ENCODE data around the gene CCDC201. TPM values are rescaled to one million over a fixed set of nuclear protein-coding genes. Genes with fewer than 3 reads are reported as not detected.

The CCDC201 gene
- total RNA-seq, 1 experiment from 2014 or later: not detected

GRCh38 chr7:45894665-45895062 lies 21.8 kb upstream of the CCDC201 start:
- no peaks in the 10 kb centered on the region for H3K9me3 ChIP-seq (ENCODE audit: control insufficient read depth, low read depth, low read length)
- H3K27me3 Mint-ChIP-seq (ENCODE audit: low read depth): peaks cover 49% of the 10 kb centered on the region
- no peaks in the 10 kb centered on the region for H3K36me3 Mint-ChIP-seq (ENCODE audit: insufficient read depth in 1 of 3, low read depth in 3 of 3)
- no peak overlapping the region for H3K23ac ChIP-seq (ENCODE audit: insufficient read length, low read depth, low read length)
- no peak overlapping the region for H3K27ac ChIP-seq (ENCODE audit: insufficient read length, low read depth, low read length)
- TF ChIP-seq, protein P1, sequence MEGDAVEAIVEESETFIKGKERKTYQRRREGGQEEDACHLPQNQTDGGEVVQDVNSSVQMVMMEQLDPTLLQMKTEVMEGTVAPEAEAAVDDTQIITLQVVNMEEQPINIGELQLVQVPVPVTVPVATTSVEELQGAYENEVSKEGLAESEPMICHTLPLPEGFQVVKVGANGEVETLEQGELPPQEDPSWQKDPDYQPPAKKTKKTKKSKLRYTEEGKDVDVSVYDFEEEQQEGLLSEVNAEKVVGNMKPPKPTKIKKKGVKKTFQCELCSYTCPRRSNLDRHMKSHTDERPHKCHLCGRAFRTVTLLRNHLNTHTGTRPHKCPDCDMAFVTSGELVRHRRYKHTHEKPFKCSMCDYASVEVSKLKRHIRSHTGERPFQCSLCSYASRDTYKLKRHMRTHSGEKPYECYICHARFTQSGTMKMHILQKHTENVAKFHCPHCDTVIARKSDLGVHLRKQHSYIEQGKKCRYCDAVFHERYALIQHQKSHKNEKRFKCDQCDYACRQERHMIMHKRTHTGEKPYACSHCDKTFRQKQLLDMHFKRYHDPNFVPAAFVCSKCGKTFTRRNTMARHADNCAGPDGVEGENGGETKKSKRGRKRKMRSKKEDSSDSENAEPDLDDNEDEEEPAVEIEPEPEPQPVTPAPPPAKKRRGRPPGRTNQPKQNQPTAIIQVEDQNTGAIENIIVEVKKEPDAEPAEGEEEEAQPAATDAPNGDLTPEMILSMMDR (conservative IDR thresholded peaks at IDR 0.05): no peak
- no peak overlapping the region for H3K14ac ChIP-seq (ENCODE audit: insufficient read depth, low read length)
- H4K5ac ChIP-seq (ENCODE audit: insufficient read length, low read depth, low read length): no peak overlapping the region
- H2AFZ ChIP-seq (ENCODE audit: low read length): no peak overlapping the region
- DNase-seq: no peak
- no peak overlapping the region for H3K27ac Mint-ChIP-seq
- no peak overlapping the region for H2BK120ac ChIP-seq (ENCODE audit: low read depth, low read length, poor library complexity, severe bottlenecking)
- H3K79me2 ChIP-seq (ENCODE audit: insufficient read depth, low read length): no peaks in the 10 kb centered on the region
- no peak overlapping the region for H3K9ac ChIP-seq (ENCODE audit: extremely low read depth, insufficient read length, low read length)
- H3K56ac ChIP-seq (ENCODE audit: insufficient read length, low read depth, low read length): no peak overlapping the region
- H3K4me3 Mint-ChIP-seq: no peak overlapping the region
- H3K79me1 ChIP-seq (ENCODE audit: insufficient read depth, low read depth, low read length, poor library complexity, severe bottlenecking): no peaks in the 10 kb centered on the region
- H2AK5ac ChIP-seq (ENCODE audit: insufficient read length, low read length): no peak overlapping the region
- no peak overlapping the region for H4K91ac ChIP-seq (ENCODE audit: insufficient read length, low read depth, low read length)
- peaks cover 4% of the 10 kb centered on the region; the same call in 1 of the 2 replicates for H3K27me3 ChIP-seq (ENCODE audit: insufficient read depth, low read length)
- H2BK12ac ChIP-seq (ENCODE audit: insufficient read length, low read depth, low read length): no peak overlapping the region
- peaks cover under 1% of the 10 kb centered on the region; the same call in 1 of the 2 replicates for H3K4me1 ChIP-seq (ENCODE audit: insufficient read depth, low read length)
- no peaks in the 10 kb centered on the region for H4K20me1 ChIP-seq (ENCODE audit: control insufficient read depth, insufficient read depth, insufficient read length)
- H3K4me1 Mint-ChIP-seq: peaks cover under 1 to 4% of the 10 kb centered on the region in 2 experiments
- H3K18ac ChIP-seq (ENCODE audit: insufficient read length, low read depth, low read length): no peak overlapping the region
- H3K4ac ChIP-seq (ENCODE audit: low read depth, low read length): no peak overlapping the region
- H3K23me2 ChIP-seq (ENCODE audit: insufficient read length, low read depth, low read length, poor library complexity, severe bottlenecking): no peaks in the 10 kb centered on the region
- H2BK5ac ChIP-seq (ENCODE audit: insufficient read length, low read length): no peak overlapping the region
- no peak overlapping the region for H3K4me2 ChIP-seq (ENCODE audit: insufficient read depth, insufficient read length, low read length)
- no peaks in the 10 kb centered on the region for H3K9me3 Mint-ChIP-seq
- H2BK20ac ChIP-seq (ENCODE audit: low read depth, low read length, poor library complexity, severe bottlenecking): no peak overlapping the region
- no peak overlapping the region for H2BK15ac ChIP-seq (ENCODE audit: low read depth, low read length)
- no peak overlapping the region for H3T11ph ChIP-seq (ENCODE audit: low read length)
- H4K8ac ChIP-seq (replicated peaks; ENCODE audit: insufficient read length, low read depth, low read length): no peak overlapping the region

Data from H9 (cell line).